ENCODE data around the gene CHCHD3.

DNA sequence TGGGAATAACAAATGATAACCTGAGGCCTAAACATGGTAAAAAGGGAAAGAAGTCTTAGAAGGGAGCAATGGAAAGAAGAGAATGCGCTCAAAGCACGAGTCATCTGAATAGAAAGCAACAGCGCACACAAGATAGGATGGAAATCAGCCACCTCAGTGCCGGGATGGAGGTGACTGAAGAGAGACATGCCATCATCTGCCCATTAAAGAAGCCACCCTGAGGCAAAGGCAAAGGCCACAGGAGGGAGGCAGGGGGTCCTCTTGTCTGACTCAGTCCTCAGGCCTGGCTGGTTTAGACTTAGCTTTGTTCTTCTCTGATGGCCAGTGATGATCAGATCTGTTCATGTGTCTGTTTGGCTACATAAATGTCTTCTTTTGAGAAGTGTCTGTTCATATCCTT is 180.6 kb downstream of the CHCHD3 start:
- TF ChIP-seq POLR2A (IDR thresholded peaks at IDR 0.05) = no peak
- TF ChIP-seq CTCF (IDR thresholded peaks at IDR 0.05) = no peak
- no peak for TF ChIP-seq POLR2AphosphoS5 (IDR thresholded peaks at IDR 0.05)
